ENCODE data around the gene FBXO46.
A peak's percentile ranks its signal among the peaks of the same experiment; 100 is the strongest.

GRCh38 chr19:45779231-45780145 is 48.8 kb upstream of the FBXO46 start:
- TF ChIP-seq EP300 (IDR thresholded peaks at IDR 0.05; ENCODE audit: borderline replicate concordance) (no peak), ZBTB7A (IDR thresholded peaks at IDR 0.05; ENCODE audit: low read depth) (peak; percentile 99), CEBPB (IDR thresholded peaks at IDR 0.05) (no peak), MAX (IDR thresholded peaks at IDR 0.05) (peak; percentile 22), TAF1 (IDR thresholded peaks at IDR 0.05; ENCODE audit: low read depth) (no peak)

Data from Ishikawa (cell line).